GM18951 (cell line): ENCODE data around the gene RNF40.
A peak's percentile ranks its signal among the peaks of the same experiment; 100 is the strongest.

Experiments used
- POLR2A ChIP-seq: IDR thresholded peaks from 4 replicates; pipeline ENCODE4 v1.6.1; 2011; ENCODE audit warnings: mild to moderate bottlenecking; ENCODE audit not compliant: insufficient read length, insufficient read depth; ENCODE audit errors: extremely low read depth
- in situ Hi-C: fragments of 300-500 bp; cut with MboI; formaldehyde crosslinking; loops from one replicate; pipeline ENCODE4 v1.12.0; 2022; ENCODE audit warnings: low sequenced_read_pairs, mixed read lengths, inconsistent platforms; ENCODE audit not compliant: unreplicated experiment

The RNF40 gene

DNA sequence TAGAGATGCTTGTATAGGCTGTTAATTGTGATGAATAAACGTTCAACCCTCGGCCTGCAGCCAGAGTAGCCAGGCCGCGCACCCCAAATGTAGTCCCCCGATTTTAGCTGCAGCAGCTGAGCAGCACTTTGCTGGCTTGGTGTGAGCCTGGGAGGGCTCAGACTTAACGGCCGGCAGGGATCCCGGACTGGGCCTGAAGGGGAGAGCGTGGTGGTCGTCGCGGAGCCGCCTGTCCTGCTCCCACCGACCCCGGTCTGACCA, 12.9 kb downstream of the RNF40 start:
- in situ Hi-C loops = no loop called here

DNA sequence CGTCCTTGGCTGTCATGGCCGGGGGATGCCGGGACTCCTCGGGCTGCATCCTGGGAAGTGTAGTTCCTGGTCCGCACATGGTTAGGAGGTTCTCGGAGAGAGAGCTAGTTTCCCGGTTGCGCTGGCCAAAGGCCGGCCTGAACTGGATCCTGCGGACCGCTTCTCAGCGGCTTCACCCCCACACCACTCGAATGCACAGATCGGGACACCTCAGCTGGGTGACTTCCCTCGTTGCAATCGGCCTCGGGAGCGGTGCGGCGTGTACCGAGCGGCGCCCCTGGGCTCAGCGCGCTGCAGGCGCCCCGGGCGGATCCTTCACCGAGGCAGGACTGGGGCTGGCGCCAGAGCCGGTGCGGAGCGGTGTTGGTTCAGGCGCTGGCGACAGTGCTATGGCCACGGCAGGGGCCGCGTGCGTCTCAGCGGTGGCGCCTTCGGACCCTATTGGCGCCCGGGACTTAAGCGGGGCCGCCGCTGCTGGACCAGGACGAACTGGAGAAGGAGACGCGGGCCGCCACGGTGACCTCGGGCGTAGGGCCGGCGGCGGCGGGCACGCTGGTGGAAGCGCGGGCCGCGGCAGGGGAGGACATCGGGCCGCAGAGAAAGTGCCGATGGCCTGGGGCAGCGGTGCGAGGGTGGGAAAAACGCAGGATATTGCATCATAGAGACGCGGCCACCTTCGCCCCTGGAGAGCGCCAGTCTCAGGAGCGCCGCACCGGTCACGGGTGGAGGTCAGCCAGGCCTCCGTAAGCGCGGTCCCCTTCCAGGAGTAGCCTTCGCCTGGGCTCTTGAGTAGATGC, 13.5 kb downstream of the RNF40 start:
- in situ Hi-C loops = no loop called here
- TF ChIP-seq POLR2A = peak; percentile 46

More for the DNA sequence above, 12.9 kb downstream of the RNF40 start:
- no peak for TF ChIP-seq POLR2A

GRCh38 chr16:30777591-30778297, 15.6 kb downstream of the RNF40 start:
- no peak for TF ChIP-seq POLR2A
- in situ Hi-C loops = no loop called here

GRCh38 chr16:30778549-30779244, 16.6 kb downstream of the RNF40 start:
- in situ Hi-C loops = no loop called here
- no peak for TF ChIP-seq POLR2A

DNA sequence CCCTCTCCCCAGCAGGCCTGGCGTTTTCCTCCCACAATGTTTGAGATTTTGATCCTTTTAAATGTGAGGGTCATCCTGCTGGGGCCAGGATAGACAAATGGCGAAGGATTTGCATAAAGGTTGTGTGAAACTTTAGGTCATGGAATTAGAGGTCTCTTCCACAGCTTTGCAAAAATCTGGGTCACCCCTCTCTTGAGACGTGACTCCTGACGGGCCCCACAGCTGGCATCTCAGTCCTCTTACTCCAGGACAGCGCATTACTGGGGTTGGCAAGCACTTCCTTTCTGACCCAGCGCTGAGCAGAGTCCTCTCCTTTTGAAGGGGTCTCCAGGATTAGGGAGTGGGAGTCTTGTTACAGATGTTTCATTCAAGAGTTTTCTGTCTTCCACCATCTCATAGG, 17.5 kb downstream of the RNF40 start:
- in situ Hi-C loops = no loop called here
- TF ChIP-seq POLR2A = no peak

DNA sequence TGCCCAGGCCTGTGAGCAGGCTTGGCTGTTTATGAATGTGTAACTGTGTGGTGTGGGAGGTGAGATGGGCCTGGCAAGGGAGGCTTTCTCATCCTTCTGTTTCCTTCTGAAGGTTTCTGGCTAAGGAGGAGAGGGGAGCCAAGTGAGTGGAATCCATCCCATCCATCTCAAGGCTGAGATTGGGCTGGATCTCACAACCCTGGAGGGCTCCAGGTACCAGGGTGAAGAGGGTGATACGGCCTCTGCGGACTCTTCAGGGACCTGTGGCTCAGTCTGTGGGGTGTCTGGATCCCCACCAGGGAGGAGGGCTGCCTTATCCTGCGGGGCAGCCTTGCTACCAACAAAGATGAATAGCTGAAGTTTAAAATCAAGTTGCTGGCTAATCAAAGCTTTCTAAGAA, 17.9 kb downstream of the RNF40 start:
- no peak for TF ChIP-seq POLR2A
- in situ Hi-C loops = no loop called here

GRCh38 chr16:30780549-30780948, 18.4 kb downstream of the RNF40 start:
- in situ Hi-C loops = no loop called here
- TF ChIP-seq POLR2A = no peak

DNA sequence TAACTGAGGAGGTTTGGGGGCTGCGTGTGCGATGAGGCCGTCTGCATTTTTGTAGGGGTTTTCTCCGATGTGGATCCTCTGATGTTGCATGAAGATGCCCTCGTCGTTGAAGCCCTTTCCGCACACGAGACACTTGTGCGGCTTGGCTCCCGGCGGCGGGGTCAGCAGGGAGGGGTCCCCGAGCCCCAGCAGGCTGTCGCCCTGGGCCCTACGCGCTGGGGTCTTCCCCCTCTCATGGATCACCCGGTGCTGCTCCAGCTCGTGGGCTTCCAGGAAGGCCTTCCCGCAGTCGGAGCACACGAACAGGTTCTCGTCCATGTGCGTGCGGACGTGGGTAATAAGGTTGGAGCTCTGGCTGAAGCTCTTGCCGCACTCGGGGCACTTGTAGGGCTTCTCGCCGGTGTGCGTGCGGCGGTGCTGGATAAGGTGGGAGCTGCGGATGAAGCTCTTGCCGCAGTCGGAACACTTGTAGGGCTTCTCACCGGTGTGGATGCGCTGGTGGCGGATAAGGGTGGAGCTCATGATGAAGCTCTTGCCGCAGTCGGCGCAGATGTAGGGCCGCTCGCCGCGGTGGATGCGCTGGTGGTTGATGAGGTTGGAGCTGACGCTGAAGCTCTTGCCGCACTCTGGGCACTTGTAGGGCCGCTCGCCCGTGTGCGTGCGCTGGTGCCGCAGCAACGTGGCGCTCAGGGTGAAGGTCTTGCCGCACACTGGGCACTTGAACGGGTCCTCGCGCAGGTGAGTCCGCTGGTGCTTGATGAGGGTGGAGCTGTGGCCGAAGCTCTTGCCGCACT, 20.6 kb downstream of the RNF40 start:
- in situ Hi-C loops = no loop called here
- no peak for TF ChIP-seq POLR2A

DNA sequence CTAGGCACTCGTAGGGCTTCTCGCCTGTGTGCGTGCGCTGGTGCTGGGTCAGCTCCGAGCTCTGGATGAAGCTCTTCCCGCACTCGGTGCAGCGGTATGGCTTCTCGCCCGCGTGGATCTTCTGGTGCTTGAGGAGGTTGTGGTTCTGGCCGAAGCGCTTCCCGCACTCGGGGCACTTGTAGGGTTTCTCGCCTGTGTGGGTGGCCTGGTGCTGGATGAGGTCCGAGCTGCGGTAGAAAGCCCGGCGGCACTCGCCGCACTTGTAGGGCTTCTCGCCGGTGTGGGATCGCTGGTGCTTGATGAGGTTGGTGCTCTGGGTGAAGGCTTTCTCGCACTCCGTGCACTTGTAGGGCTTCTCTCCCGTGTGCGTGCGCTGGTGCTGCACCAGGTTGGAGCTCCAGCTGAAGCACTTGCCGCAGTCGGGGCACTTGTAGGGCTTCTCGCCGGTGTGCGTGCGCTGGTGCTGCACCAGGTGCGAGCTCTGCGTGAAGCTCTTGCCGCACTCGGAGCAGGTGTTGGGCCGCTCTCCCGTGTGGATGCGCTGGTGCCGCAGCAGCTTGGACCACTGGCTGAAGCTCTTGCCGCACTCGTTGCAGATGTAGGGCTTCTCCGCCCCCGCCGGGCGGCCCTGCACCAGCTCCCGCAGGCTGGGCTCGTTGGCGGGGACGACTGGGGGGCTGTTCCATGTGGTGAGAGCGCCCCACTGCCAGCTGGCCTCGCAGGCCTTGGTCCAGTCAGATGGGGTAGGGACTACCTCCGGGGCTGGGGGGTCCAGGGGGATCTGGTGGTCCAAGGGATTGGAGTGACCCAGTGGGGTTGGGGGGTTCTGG, 21.4 kb downstream of the RNF40 start:
- in situ Hi-C loops = no loop called here
- no peak for TF ChIP-seq POLR2A

DNA sequence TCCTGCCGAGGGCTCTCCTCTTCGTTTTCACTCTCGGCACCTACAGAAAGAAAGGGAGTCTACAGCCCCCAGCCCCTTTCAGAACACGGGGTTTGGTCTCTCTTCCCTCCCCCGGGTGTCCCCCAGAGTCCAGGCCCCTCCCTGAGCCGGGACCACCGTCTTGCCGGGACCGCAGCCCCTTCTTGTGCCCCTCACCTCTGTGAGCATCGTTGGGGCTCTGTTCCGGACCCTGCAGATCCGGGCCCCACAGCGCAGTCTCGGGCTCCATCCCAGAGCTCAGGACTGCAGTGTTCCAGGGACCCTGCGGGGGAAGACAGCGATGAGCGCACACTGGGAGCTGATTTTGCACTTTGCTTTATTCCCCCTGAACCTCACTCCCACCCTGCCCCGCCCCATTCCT, 22.1 kb downstream of the RNF40 start:
- in situ Hi-C loops = no loop called here

DNA sequence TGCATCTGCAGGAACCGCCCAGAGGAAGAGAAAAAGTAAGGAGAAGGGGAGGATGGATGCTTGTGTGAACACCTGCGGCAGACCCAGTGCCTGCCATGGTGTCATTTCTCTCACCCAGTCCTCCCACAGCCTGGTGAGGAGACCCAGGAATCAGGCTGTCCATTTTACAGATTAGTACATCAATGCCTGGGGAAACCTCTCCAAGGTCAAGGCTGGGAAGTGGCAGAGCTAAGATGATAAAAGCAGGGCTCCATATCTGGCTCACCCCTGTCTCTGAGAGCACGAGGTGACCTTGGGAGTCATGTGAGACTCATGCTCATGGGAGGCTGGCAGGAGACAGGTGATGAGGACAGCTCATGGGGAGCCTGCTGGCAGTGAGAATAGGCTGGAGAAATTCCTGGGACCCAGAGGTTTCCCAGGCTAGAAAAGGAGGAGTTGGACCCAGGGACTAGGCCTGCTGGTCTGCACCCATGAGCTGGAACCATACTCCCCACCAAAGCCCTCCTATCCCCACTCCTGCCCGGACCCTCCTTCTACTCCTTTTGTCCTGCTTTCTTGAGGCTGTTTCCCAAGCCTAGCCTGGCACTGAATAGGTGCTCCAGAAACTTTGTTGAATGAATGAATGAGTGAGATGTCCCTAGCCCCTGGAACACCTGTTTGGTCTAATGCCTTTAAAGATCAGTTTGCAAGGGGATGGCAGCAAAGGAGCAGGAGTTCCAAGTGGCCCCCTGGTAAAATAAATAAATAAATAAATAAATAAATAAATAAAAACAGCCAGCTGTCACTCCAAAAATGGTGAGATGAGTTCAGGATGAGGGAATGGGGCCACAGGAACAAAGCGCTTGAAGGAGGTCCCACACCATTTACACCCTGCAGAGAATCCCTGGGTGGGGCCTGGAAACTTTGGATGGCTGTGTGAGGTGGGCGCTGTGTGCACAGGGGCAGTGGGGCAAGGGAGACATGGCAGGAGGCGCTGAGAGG, 23.3 kb downstream of the RNF40 start:
- in situ Hi-C loops = no loop called here
- no peak for TF ChIP-seq POLR2A

More for the DNA sequence above, 22.1 kb downstream of the RNF40 start:
- TF ChIP-seq POLR2A = no peak
